Measurements from ENCODE around the gene ABCA3. TPM values are rescaled to one million over a fixed set of nuclear protein-coding genes. Genes with fewer than 3 reads are reported as not detected.
A peak's percentile ranks its signal among the peaks of the same experiment; 100 is the strongest.

ABCA3 gene
- total and polyA plus RNA-seq, 9 donors = 2.0 to 11.3 (median 6.9) TPM

DNA sequence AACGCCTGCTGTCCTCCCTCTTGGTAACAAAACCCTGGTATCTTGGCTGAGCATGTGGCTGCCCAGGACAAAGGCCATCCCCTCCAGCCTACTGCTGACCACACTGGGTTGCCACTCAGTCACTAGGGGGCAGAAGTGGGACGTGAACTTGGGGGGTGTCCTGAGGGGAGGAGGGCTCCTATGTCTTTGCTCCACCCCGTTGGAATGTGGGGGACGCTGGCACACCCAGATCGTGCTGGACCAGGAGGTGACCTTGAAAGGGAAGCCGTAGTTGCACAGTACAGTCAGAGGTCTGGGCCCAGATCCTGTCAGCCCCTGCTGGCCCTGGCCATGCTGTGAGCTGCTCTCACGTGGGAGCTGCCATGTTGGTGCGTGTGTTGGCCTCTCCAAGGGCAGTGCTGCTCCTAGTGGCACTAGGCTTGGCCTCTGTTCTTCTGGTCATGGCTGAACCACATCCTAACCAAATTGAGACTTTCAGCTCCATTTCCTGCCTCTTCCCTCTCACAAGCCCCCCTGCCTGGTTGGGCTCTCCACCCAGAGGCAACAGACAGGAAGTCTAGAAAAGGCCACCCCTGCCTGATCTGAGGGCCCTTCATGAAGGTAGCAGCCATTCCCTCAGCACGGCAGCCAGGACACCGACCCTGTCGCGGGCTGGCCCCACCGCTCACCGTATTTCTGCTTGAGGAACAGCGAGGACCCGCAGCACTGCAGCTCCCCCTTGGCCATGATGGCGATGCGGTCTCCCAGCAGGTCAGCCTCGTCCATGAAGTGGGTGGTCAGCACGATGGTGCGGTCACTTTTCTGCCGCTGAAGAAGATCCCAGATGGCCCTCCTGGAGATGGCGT is 43.6 kb downstream of the ABCA3 start:
- no peaks in the 10 kb centered on the region for H3K27me3 ChIP-seq
- no peak overlapping the region for H3K27ac ChIP-seq
- peaks cover 2% of the 10 kb centered on the region for H3K4me1 ChIP-seq (ENCODE audit: insufficient read depth)
- intact Hi-C loops (cut with DNase I) = no loop called here
- no peak overlapping the region for H3K4me3 ChIP-seq
- no peaks in the 10 kb centered on the region for H3K36me3 ChIP-seq
- DNase-seq = peak in 4 of 5 donors; percentile 41 to 72 (median 50)
- H3K9me3 ChIP-seq = no peaks in the 10 kb centered on the region
- WGBS, 3 donors = 68 to 71% (median 70%) methylated on average over 22 to 23 of the region's 23 CpGs
- TF ChIP-seq POLR2A (IDR thresholded peaks at IDR 0.05) = no peak
- TF ChIP-seq, protein P1, sequence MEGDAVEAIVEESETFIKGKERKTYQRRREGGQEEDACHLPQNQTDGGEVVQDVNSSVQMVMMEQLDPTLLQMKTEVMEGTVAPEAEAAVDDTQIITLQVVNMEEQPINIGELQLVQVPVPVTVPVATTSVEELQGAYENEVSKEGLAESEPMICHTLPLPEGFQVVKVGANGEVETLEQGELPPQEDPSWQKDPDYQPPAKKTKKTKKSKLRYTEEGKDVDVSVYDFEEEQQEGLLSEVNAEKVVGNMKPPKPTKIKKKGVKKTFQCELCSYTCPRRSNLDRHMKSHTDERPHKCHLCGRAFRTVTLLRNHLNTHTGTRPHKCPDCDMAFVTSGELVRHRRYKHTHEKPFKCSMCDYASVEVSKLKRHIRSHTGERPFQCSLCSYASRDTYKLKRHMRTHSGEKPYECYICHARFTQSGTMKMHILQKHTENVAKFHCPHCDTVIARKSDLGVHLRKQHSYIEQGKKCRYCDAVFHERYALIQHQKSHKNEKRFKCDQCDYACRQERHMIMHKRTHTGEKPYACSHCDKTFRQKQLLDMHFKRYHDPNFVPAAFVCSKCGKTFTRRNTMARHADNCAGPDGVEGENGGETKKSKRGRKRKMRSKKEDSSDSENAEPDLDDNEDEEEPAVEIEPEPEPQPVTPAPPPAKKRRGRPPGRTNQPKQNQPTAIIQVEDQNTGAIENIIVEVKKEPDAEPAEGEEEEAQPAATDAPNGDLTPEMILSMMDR (IDR thresholded peaks at IDR 0.05) = no peak

DNA sequence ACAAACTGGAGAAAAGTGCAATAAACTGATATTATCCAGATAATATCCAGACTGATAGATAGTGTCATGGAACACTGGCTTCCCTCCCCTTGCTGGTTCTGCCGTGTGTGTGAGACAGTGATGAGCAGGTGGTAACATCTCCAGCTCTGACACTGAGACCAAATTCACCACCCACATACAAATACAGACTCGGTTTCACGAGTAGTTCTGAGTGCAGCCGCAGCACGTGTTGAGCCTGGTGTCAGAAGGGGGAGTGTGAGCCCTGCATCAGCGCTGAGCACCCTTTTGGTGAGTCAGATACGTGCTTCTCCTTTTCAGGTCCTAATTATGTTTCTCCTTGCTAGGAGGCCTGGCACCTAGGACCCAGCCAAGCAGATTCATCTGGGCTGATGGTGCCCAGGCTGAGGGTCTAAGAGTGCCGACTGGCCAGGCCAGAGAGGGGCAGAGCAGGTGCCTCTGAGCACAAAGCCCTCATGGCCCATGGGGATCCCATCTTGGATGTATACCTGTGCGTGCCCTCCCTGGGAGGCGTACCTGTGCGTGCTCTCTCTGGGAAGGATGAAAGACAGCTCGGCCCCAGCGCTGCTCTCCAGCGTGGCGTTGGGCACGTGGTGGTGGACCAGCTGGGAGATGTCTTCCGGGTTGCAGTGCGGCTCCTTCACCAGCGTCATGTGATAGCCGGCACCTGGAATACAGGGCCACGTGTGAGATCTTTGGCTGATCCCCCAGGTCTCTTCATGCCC is 45.3 kb downstream of the ABCA3 start:
- 79 to 83% (median 80%) methylated on average over 21 of the region's 21 CpGs for WGBS, 3 donors
- H3K27me3 ChIP-seq = no peaks in the 10 kb centered on the region
- H3K27ac ChIP-seq = no peak overlapping the region
- no peak overlapping the region for H3K4me3 ChIP-seq
- H3K9me3 ChIP-seq = no peaks in the 10 kb centered on the region
- no peak for DNase-seq
- H3K4me1 ChIP-seq (ENCODE audit: insufficient read depth) = peaks cover 2% of the 10 kb centered on the region
- intact Hi-C loops (cut with DNase I) = no loop called here
- no peaks in the 10 kb centered on the region for H3K36me3 ChIP-seq
- TF ChIP-seq, protein P1 (IDR thresholded peaks at IDR 0.05) = no peak
- TF ChIP-seq POLR2A (IDR thresholded peaks at IDR 0.05) (no peak), EP300 (IDR thresholded peaks at IDR 0.05) (no peak)

DNA sequence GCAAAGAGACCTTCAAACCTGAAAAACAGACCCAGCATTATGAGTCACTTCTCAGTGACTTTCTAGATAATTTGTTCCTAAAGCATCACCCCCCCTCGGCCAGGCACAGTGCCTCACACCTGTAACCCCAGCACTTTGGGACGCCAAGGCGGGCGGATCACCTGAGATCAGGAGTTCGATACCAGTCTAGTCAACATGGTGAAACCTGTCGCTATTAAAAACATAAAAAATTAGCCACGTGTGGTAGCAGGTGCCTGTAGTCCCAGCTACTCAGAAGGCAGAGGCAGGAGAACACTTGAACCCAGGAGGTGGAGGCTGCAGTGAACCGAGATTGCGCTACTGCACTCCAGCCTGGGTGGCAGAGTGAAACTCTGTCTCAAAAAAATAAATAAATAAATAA is 48.3 kb downstream of the ABCA3 start:
- TF ChIP-seq, protein P1 (IDR thresholded peaks at IDR 0.05) = no peak
- TF ChIP-seq EP300 (IDR thresholded peaks at IDR 0.05) (no peak), POLR2A (IDR thresholded peaks at IDR 0.05) (no peak)
- intact Hi-C loops (cut with DNase I) = no loop called here
- Histone ChIP-seq H3K36me3 (no peaks in the 10 kb centered on the region), H3K4me1 (ENCODE audit: insufficient read depth) (peaks cover 2% of the 10 kb centered on the region), H3K27me3 (no peaks in the 10 kb centered on the region), H3K4me3 (no peak overlapping the region), H3K27ac (no peak overlapping the region), H3K9me3 (no peaks in the 10 kb centered on the region)
- WGBS, 3 donors = 89 to 91% (median 89%) methylated on average over 9 of the region's 9 CpGs
- no peak for DNase-seq

DNA sequence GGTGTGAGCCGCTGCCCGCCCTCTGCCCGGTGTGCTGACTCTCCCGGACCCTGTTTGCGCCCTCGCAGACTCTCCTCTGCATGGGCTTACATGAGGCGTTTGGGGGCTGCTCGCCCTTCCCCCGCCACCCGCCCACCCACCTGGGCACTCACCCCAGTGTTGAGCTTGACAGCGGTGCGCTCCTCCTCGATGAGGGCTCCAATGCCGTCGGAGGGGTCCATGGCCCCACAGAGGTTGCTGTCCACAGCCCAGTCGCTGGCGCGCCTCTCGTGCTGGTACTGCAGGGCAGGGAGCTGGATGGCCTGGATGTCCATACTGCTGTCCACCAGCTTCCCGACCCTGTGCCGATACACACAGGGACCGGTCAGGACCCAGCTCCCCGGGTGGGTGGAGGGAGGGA is 51.2 kb downstream of the ABCA3 start:
- WGBS, 3 donors = 85 to 90% (median 89%) methylated on average over 21 to 23 of the region's 23 CpGs
- H3K36me3 ChIP-seq = no peaks in the 10 kb centered on the region
- TF ChIP-seq POLR2A (IDR thresholded peaks at IDR 0.05) = no peak

DNA sequence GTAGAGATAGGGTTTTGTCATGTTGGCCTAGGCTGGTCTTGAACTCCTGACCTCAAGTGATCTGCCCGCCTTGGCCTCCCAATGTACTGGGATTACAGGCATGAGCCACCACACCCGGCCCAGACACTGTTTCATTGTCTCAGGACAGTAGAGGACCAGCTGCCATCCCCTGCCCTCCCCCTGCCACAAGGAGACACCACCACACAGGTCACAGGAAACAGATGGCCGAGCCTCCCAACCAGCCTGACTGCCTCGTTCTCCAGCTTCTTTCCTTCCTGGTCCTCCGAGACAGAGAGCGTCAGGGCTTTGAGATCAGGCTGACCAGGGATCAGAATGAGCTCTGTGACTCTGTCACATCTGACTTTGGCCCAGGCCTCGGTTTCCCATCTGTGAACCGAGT is 51.8 kb downstream of the ABCA3 start:
- 80 to 83% (median 82%) methylated on average over 8 of the region's 8 CpGs for WGBS, 3 donors
- H3K27me3 ChIP-seq = no peaks in the 10 kb centered on the region
- no peaks in the 10 kb centered on the region for H3K4me1 ChIP-seq (ENCODE audit: insufficient read depth)
- no peaks in the 10 kb centered on the region for H3K36me3 ChIP-seq
- no peak for DNase-seq
- no peak for TF ChIP-seq POLR2A (IDR thresholded peaks at IDR 0.05)
- TF ChIP-seq EP300 (IDR thresholded peaks at IDR 0.05) = no peak
- TF ChIP-seq, protein P1 (IDR thresholded peaks at IDR 0.05) = no peak
- H3K4me3 ChIP-seq = no peak overlapping the region
- no peaks in the 10 kb centered on the region for H3K9me3 ChIP-seq
- no peak overlapping the region for H3K27ac ChIP-seq
- intact Hi-C loops (cut with DNase I) = no loop called here

More for the DNA sequence above, 51.2 kb downstream of the ABCA3 start:
- no peak overlapping the region for H3K4me3 ChIP-seq
- H3K9me3 ChIP-seq = no peaks in the 10 kb centered on the region
- DNase-seq = no peak
- no peaks in the 10 kb centered on the region for H3K4me1 ChIP-seq (ENCODE audit: insufficient read depth)
- no peaks in the 10 kb centered on the region for H3K27me3 ChIP-seq
- intact Hi-C loops (cut with DNase I) = no loop called here
- H3K27ac ChIP-seq = no peak overlapping the region
